Left cardiac atrium (tissue), 4 donors: ENCODE results near the gene DUSP7. TPM values are rescaled to one million over a fixed set of nuclear protein-coding genes. Genes with fewer than 3 reads are reported as not detected.
"Not testable (repeated sequence)": the region's sequence is repeated elsewhere in the genome, so short reads cannot be mapped to it uniquely, and the experiment has no call there.

Source experiments
- ATAC-seq, 2 donors: fragments of 200-7000 bp; cut with Tn5 transposase; one replicate each; pipeline ENCODE4 v1.9.1; 2020; ENCODE audit warnings: mild to moderate bottlenecking in 2 of 2, moderate library complexity in 2 of 2
- DNase-seq: peaks from one replicate; pipeline ENCODE4 v3.0.0-alpha.2; 2020
- intact Hi-C, 2 donors: fragments of 100-400 bp; cut with DNase I; formaldehyde crosslinking; loops; one replicate each; pipeline versions ENCODE4 v1.14.1 to v1.15.1; 2022 to 2023
- total RNA-seq, 2 donors: library from RNA; stranded (reverse); fragmentation: NEBNext Ultra II Directional; extraction: Animal tissue kit (Norgen Biotek cat#: 25700); gene quantifications; one replicate each; pipeline ENCODE4 v1.2.1, GENCODE V29; 2021
- donor health status: DM: no; HTN: yes; CAD: no.
- donor health status: DM: no; HTN: yes; CAD: no; lungs with severe emphysema.
- donor health status: DM: yes; HTN: yes; CAD: no.
- donor health status: Dilated cardiomyopathy.

Gene DUSP7
- total RNA-seq, 2 donors from 2014 or later: 24.6 to 39.3 TPM

- ATAC-seq (no peak), DNase-seq (no peak)
- intact Hi-C loops: no loop called here
Observed at GRCh38 chr3:52037291-52037690, 19.1 kb downstream of the DUSP7 start.

GRCh38 chr3:52036829-52037228, 19.5 kb downstream of the DUSP7 start:
- intact Hi-C loops: no loop called here
- no peak for DNase-seq
- ATAC-seq: no peak

- DNase-seq (no peak), ATAC-seq (no peak)
- intact Hi-C loops: no loop called here
Observed at GRCh38 chr3:52036222-52036694, 20.1 kb downstream of the DUSP7 start.

GRCh38 chr3:52034651-52035050, 21.7 kb downstream of the DUSP7 start:
- no peak for DNase-seq
- no peak for ATAC-seq
- intact Hi-C loops: no loop called here

GRCh38 chr3:52034212-52034611, 22.2 kb downstream of the DUSP7 start:
- intact Hi-C loops: no loop called here
- DNase-seq (no peak), ATAC-seq (no peak)

- intact Hi-C loops, ATAC-seq: not testable (repeated sequence)
Observed at GRCh38 chr3:52033748-52034147, 22.6 kb downstream of the DUSP7 start.

GRCh38 chr3:52032702-52033408, 23.5 kb downstream of the DUSP7 start:
- DNase-seq: no peak
- intact Hi-C loops: no loop called here
- peak; percentile 1 to 23 for ATAC-seq

More at GRCh38 chr3:52033748-52034147, 22.6 kb downstream of the DUSP7 start:
- not testable (repeated sequence) for DNase-seq

- DNase-seq (no peak), ATAC-seq (no peak)
- intact Hi-C loops: no loop called here
Observed at GRCh38 chr3:52031896-52032295, 24.5 kb downstream of the DUSP7 start.

- no peak for DNase-seq
- intact Hi-C loops: no loop called here
- ATAC-seq: no peak
Observed at GRCh38 chr3:52030714-52031310, 25.6 kb downstream of the DUSP7 start.

GRCh38 chr3:52029535-52029934, 26.8 kb downstream of the DUSP7 start:
- intact Hi-C loops: no loop called here
- DNase-seq: no peak
- ATAC-seq: no peak

- DNase-seq (no peak), ATAC-seq (peak; percentile 16 to 58)
- intact Hi-C loops: no loop called here
Observed at GRCh38 chr3:52029053-52029452, 27.3 kb downstream of the DUSP7 start.

- ATAC-seq (peak; percentile 73 to 81), DNase-seq (peak; percentile 76)
- intact Hi-C loops: no loop called here
Observed at GRCh38 chr3:52028572-52028971, 27.8 kb downstream of the DUSP7 start.

GRCh38 chr3:52026041-52026440, 30.3 kb downstream of the DUSP7 start:
- ATAC-seq (no peak), DNase-seq (no peak)
- intact Hi-C loops: no loop called here

- intact Hi-C loops: no loop called here
Observed at GRCh38 chr3:52025453-52025852, 30.9 kb downstream of the DUSP7 start.

GRCh38 chr3:52024765-52025452, 31.5 kb downstream of the DUSP7 start:
- no peak for ATAC-seq
- DNase-seq: no peak
- intact Hi-C loops: no loop called here

More at GRCh38 chr3:52025453-52025852, 30.9 kb downstream of the DUSP7 start:
- ATAC-seq (no peak), DNase-seq (no peak)

- no peak for ATAC-seq
- intact Hi-C loops: no loop called here
Observed at GRCh38 chr3:52023860-52024764, 32.3 kb downstream of the DUSP7 start.

GRCh38 chr3:52023101-52023770, 33.1 kb downstream of the DUSP7 start:
- ATAC-seq (no peak), DNase-seq (no peak)
- intact Hi-C loops: no loop called here

More at GRCh38 chr3:52023860-52024764, 32.3 kb downstream of the DUSP7 start:
- DNase-seq: no peak

- intact Hi-C loops: no loop called here
- ATAC-seq (peak; percentile 27 to 29), DNase-seq (peak; percentile 58)
Observed at GRCh38 chr3:52022323-52023100, 33.9 kb downstream of the DUSP7 start.
